A549 (cell line): ENCODE measurements around the gene UMOD. TPM values are rescaled to one million over a fixed set of nuclear protein-coding genes. Genes with fewer than 3 reads are reported as not detected.

ENCODE experiments used
- ATAC-seq, 2 experiments: fragments of 200-7000 bp in 1 of 2; fragments of >200 bp in 1 of 2; cut with Nextera tagmentation in 1 of 2; cut with Tn5 transposase in 1 of 2; 3 replicates each; pipeline versions ENCODE4 v1.8.0 to v1.9.1; 2018 to 2020; ENCODE audit warnings: mild to moderate bottlenecking in 1 of 2, moderate library complexity in 1 of 2
- CTCF ChIA-PET: fragments of 300-600 bp; sonication (Branson Sonifier 250); formaldehyde crosslinking; extraction: SDS; loops from one replicate; lab custom pipeline; 2021; ENCODE audit warnings: antibody characterized with exemption, inconsistent platforms; lab: Yijun Ruan, JAX
- POLR2A ChIA-PET: fragments of 350-600 bp; formaldehyde crosslinking; extraction: SDS; loops from one replicate; lab custom pipeline; 2021; ENCODE audit warnings: antibody characterized with exemption, inconsistent platforms; lab: Yijun Ruan, JAX
- DNase-seq, 2 experiments: peaks; one replicate each; pipeline versions ENCODE4 v3.0.0 to v3.0.0-alpha.2; 2011 to 2016; ENCODE audit warnings: low read depth in 1 of 2, low spot score in 1 of 2
- FAIRE-seq: peaks from 2 replicates; lab custom pipeline; 2011; peaks lifted over from hg19 to GRCh38; lab: Jason Lieb, UNC
- H3K27ac ChIP-seq, 2 experiments: fragments of >200 bp; sonication (Bioruptor Twin); formaldehyde crosslinking; 3 replicates each; pipeline ENCODE4 v1.5.1; 2016 to 2017
- H3K4me1 ChIP-seq: fragments of >200 bp; sonication (Bioruptor Twin); formaldehyde crosslinking; 3 replicates; pipeline ENCODE4 v1.6.1; 2016
- H3K4me2 ChIP-seq: fragments of >200 bp; sonication (Bioruptor Twin); formaldehyde crosslinking; 3 replicates; pipeline ENCODE4 v1.6.1; 2016
- H3K4me3 ChIP-seq: fragments of >200 bp; sonication (Bioruptor Twin); formaldehyde crosslinking; 3 replicates; pipeline ENCODE4 v1.5.1; 2016
- H3K9me3 ChIP-seq: fragments of >200 bp; sonication (Bioruptor Twin); formaldehyde crosslinking; 3 replicates; pipeline ENCODE4 v1.6.1; 2016
- BCL3 ChIP-seq: fragments of >200 bp; sonication (Bioruptor Twin); formaldehyde crosslinking; IDR thresholded peaks from 3 replicates; pipeline ENCODE4 v1.6.1; 2016
- CBX2 ChIP-seq: fragments of 200-600 bp; sonication (generic); IDR thresholded peaks from 2 replicates; pipeline ENCODE4 v1.6.1; 2016; ENCODE audit warnings: low read depth, mild to moderate bottlenecking, borderline replicate concordance
- EHF ChIP-seq: fragments of 250-450 bp; sonication (Bioruptor Pico); IDR thresholded peaks from 2 replicates; pipeline ENCODE4 v1.5.0; 2020; ENCODE audit warnings: mild to moderate bottlenecking
- FOXS1 ChIP-seq: fragments of 250-450 bp; sonication (Bioruptor Pico); IDR thresholded peaks from 2 replicates; pipeline ENCODE4 v1.5.0; 2020; ENCODE audit warnings: mild to moderate bottlenecking, moderate library complexity
- JUN ChIP-seq, 2 experiments: fragments of >200 bp; sonication (Bioruptor Twin); formaldehyde crosslinking; IDR thresholded peaks; 2 replicates in 1 of 2; 3 replicates in 1 of 2; pipeline ENCODE4 v1.6.1; 2016 to 2017
- MAFK ChIP-seq: fragments of 450-650 bp; IDR thresholded peaks from 2 replicates; pipeline ENCODE4 v1.6.1; 2014; ENCODE audit not compliant: partially characterized antibody
- RAD21 ChIP-seq, 2 experiments: fragments of >200 bp in 1 of 2; sonication (Bioruptor Twin) in 1 of 2; formaldehyde crosslinking in 1 of 2; IDR thresholded peaks in 1 of 2; conservative IDR thresholded peaks in 1 of 2; 2 replicates in 1 of 2; 3 replicates in 1 of 2; pipeline ENCODE4 v1.6.1; 2012 to 2018; ENCODE audit warnings: inconsistent platforms in 1 of 2
- REST ChIP-seq: fragments of 200-600 bp; sonication (generic); IDR thresholded peaks from 2 replicates; pipeline ENCODE4 v1.6.1; 2016; ENCODE audit warnings: antibody characterized with exemption, mild to moderate bottlenecking, moderate library complexity
- RNF2 ChIP-seq: fragments of 200-600 bp; sonication (generic); IDR thresholded peaks from 2 replicates; pipeline ENCODE4 v1.6.1; 2016; ENCODE audit warnings: low read depth, mild to moderate bottlenecking, antibody characterized with exemption, moderate library complexity, borderline replicate concordance
- SMC3 ChIP-seq: fragments of >200 bp; sonication (Bioruptor Twin); formaldehyde crosslinking; IDR thresholded peaks from 3 replicates; pipeline ENCODE4 v1.6.1; 2018; ENCODE audit warnings: inconsistent platforms
- ZSCAN20 ChIP-seq: fragments of 250-450 bp; sonication (Bioruptor Pico); IDR thresholded peaks from 2 replicates; pipeline ENCODE4 v1.8.0; 2022; ENCODE audit warnings: mild to moderate bottlenecking, moderate library complexity
- WGBS: methylation state at CpG from one replicate; pipeline ENCODE4 v1.1.6; 2017; ENCODE audit errors: missing lambda C conversion rate; 5-methylcytosine and 5-hydroxymethylcytosine counted together
- polyA plus RNA-seq, 4 experiments: library from polyadenylated mRNA; depleted of rRNA in 3 of 4; stranded (reverse); fragments of >200 nt; fragmentation: RNase III in 1 of 4; extraction: RNeasy Plus Mini Kit Qiagen cat#74134 plus additional on column Dnase treatment in 1 of 4; gene quantifications; 2 replicates in 3 of 4; 3 replicates in 1 of 4; pipeline ENCODE4 v1.2.3, GENCODE V29; 2011 to 2017
- TF ChIP-seq, protein P1 (sequence below): fragments of >200 bp; sonication (Bioruptor Twin); formaldehyde crosslinking; IDR thresholded peaks from 3 replicates; pipeline ENCODE4 v1.5.1; 2016
- TF ChIP-seq, protein P2 (sequence below): fragments of >200 bp; sonication (Bioruptor Twin); formaldehyde crosslinking; IDR thresholded peaks from 2 replicates; pipeline ENCODE4 v1.6.1; 2016
- TF ChIP-seq, protein P3 (sequence below): IDR thresholded peaks from 2 replicates; pipeline ENCODE4 v1.6.1; 2012; ENCODE audit warnings: low read depth, borderline replicate concordance

Gene UMOD
- polyA plus RNA-seq, 2 of the 4 experiments (the other 2 are of a cell fraction) = not detected

GRCh38 chr16:20300312-20301097 is 52.0 kb downstream of the UMOD start:
- TF ChIP-seq MAFK (peak; percentile 42), RAD21 (conservative IDR thresholded peaks at IDR 0.05 in 1 of 2, IDR thresholded peaks at IDR 0.05 in 1 of 2) (peak; percentile 85 to 92), SMC3 (peak; percentile 73), CBX2 (no peak), ZSCAN20 (CRISPR knock-in tag) (no peak), REST (no peak)
- TF ChIP-seq, protein P1, sequence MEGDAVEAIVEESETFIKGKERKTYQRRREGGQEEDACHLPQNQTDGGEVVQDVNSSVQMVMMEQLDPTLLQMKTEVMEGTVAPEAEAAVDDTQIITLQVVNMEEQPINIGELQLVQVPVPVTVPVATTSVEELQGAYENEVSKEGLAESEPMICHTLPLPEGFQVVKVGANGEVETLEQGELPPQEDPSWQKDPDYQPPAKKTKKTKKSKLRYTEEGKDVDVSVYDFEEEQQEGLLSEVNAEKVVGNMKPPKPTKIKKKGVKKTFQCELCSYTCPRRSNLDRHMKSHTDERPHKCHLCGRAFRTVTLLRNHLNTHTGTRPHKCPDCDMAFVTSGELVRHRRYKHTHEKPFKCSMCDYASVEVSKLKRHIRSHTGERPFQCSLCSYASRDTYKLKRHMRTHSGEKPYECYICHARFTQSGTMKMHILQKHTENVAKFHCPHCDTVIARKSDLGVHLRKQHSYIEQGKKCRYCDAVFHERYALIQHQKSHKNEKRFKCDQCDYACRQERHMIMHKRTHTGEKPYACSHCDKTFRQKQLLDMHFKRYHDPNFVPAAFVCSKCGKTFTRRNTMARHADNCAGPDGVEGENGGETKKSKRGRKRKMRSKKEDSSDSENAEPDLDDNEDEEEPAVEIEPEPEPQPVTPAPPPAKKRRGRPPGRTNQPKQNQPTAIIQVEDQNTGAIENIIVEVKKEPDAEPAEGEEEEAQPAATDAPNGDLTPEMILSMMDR = peak; percentile 73
- TF ChIP-seq, protein P2, sequence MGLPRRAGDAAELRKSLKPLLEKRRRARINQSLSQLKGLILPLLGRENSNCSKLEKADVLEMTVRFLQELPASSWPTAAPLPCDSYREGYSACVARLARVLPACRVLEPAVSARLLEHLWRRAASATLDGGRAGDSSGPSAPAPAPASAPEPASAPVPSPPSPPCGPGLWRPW = no peak
- TF ChIP-seq, all 56 proteins: peak for 4
- FAIRE-seq (no peak), DNase-seq (peak; percentile 62 to 63), ATAC-seq (peak; percentile 91 to 96)
- 2% methylated on average over 16 of the region's 16 CpGs for WGBS
- H3K4me1 ChIP-seq = no peaks in the 10 kb centered on the region
- no peaks in the 10 kb centered on the region for H3K9me3 ChIP-seq
- no peak overlapping the region for H3K4me3 ChIP-seq
- ChIA-PET POLR2A (interaction anchor here (1.3 kb wide), 1 partner anchor 393 kb away, joined by 4 read pairs; no protein-coding TSS in a partner anchor), CTCF (interaction anchor here (0.5 to 19.2 kb wide), 64 partner anchors 9 to 1246 kb away, joined by 3 to 316 read pairs (median 4); partner anchors contain the start of genes PDILT and UMOD)
- H3K27ac ChIP-seq = no peak overlapping the region
- no peak overlapping the region for H3K4me2 ChIP-seq

GRCh38 chr16:20298452-20298851 is 54.1 kb downstream of the UMOD start:
- H3K27ac ChIP-seq = no peak overlapping the region
- no peaks in the 10 kb centered on the region for H3K4me1 ChIP-seq
- no peak for FAIRE-seq
- H3K4me2 ChIP-seq = no peak overlapping the region
- ChIA-PET CTCF (interaction anchor here (1.0 to 19.2 kb wide), 6 partner anchors 9 to 400 kb away, joined by 3 to 316 read pairs (median 42); no protein-coding TSS in a partner anchor), POLR2A (no interaction called here)
- H3K9me3 ChIP-seq = no peaks in the 10 kb centered on the region
- ATAC-seq = no peak
- WGBS = 7% methylated on average over 5 of the region's 5 CpGs
- H3K4me3 ChIP-seq = no peak overlapping the region
- TF ChIP-seq, protein P3, sequence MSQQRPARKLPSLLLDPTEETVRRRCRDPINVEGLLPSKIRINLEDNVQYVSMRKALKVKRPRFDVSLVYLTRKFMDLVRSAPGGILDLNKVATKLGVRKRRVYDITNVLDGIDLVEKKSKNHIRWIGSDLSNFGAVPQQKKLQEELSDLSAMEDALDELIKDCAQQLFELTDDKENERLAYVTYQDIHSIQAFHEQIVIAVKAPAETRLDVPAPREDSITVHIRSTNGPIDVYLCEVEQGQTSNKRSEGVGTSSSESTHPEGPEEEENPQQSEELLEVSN = no peak
- no peak for TF ChIP-seq RAD21 (conservative IDR thresholded peaks at IDR 0.05 in 1 of 2, IDR thresholded peaks at IDR 0.05 in 1 of 2)
- no peak for DNase-seq

GRCh38 chr16:20291208-20292206 is 61.0 kb downstream of the UMOD start:
- no peaks in the 10 kb centered on the region for H3K4me1 ChIP-seq
- FAIRE-seq = no peak
- POLR2A ChIA-PET = no interaction called here
- H3K27ac ChIP-seq = no peak overlapping the region
- H3K9me3 ChIP-seq = no peaks in the 10 kb centered on the region
- DNase-seq = no peak
- no peak for TF ChIP-seq EHF
- no peak for TF ChIP-seq JUN (IDR thresholded peaks at IDR 0.05)
- no peak for TF ChIP-seq RNF2
- no peak for TF ChIP-seq BCL3
- no peak for TF ChIP-seq FOXS1
- CTCF ChIA-PET = interaction anchor here (0.8 to 19.2 kb wide), 7 partner anchors 8 to 392 kb away, joined by 3 to 316 read pairs (median 6); no protein-coding TSS in a partner anchor
- 8% methylated on average over 14 of the region's 16 CpGs for WGBS
- no peak overlapping the region for H3K4me3 ChIP-seq
- ATAC-seq = no peak
- H3K4me2 ChIP-seq = no peak overlapping the region
